GM12891 (cell line): ENCODE data around the gene TYW1B.

Experiments used
- PAX5 ChIP-seq: IDR thresholded peaks from 2 replicates; pipeline ENCODE4 v1.6.1; 2011; ENCODE audit warnings: low read length, moderate library complexity, mild to moderate bottlenecking; ENCODE audit not compliant: insufficient read depth, severe bottlenecking
- POLR2A ChIP-seq: IDR thresholded peaks from 2 replicates; pipeline ENCODE4 v1.6.1; 2011; ENCODE audit warnings: low read depth, low read length, control low read depth
- POLR2AphosphoS5 ChIP-seq: IDR thresholded peaks from 2 replicates; pipeline ENCODE4 v1.6.1; 2011; ENCODE audit warnings: low read depth, low read length, control low read depth
- SPI1 ChIP-seq: IDR thresholded peaks from 2 replicates; pipeline ENCODE4 v1.6.1; 2011; ENCODE audit warnings: low read depth, low read length, control low read depth
- TAF1 ChIP-seq: IDR thresholded peaks from 2 replicates; pipeline ENCODE4 v1.6.1; 2011; ENCODE audit warnings: low read depth, low read length, control low read depth

DNA sequence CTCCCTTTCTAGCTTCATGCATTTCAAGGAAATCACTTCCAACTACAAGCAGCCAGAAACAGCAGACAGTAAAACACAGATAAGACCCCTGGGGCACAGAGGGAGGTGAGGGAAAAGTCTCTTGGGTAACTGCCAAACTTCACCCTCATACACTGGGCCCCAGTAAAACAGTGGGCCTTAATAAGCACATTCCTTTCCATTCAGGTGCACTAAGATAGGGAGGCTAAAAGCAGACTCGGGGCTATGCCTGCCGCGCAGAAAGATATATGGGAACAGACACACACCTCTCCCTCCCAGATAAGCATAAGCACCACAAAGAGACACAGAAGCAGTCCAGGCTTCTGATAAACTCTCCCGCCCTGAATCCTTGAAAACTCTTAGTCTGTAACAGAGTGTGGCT lies 117.0 kb downstream of the TYW1B start:
- no peak for TF ChIP-seq POLR2A
- TF ChIP-seq POLR2AphosphoS5, result no peak
- no peak for TF ChIP-seq TAF1
- TF ChIP-seq SPI1, result no peak
- no peak for TF ChIP-seq PAX5
